IMR-90 (cell line): ENCODE measurements around the gene JAK1. TPM values are rescaled to one million over a fixed set of nuclear protein-coding genes. Genes with fewer than 3 reads are reported as not detected.

Experiments
- ATAC-seq: fragments of 200-7000 bp; cut with Tn5 transposase; 2 replicates; pipeline ENCODE4 v1.9.1; 2020; ENCODE audit warnings: low read depth, mild to moderate bottlenecking, moderate library complexity
- BruUV-seq: library from RNA; stranded (reverse); fragments of 400-500 nt; replicated peaks from 2 replicates; lab custom pipeline; 2021; lab: Mats Ljungman, UMichigan
- CTCF ChIA-PET: fragments of 300-600 bp; formaldehyde crosslinking; extraction: SDS; loops from one replicate; lab custom pipeline; 2021; ENCODE audit warnings: antibody characterized with exemption; lab: Yijun Ruan, JAX
- POLR2A ChIA-PET: fragments of 300-600 bp; sonication (Branson Sonifier 250); formaldehyde crosslinking; loops from one replicate; lab custom pipeline; 2022; ENCODE audit warnings: antibody characterized with exemption; ENCODE audit not compliant: unreplicated experiment; lab: Charles Lee
- DNase-seq: peaks from one replicate; pipeline ENCODE4 v3.0.0; 2013
- H2AFZ ChIP-seq: replicated peaks from 2 replicates; pipeline ENCODE3; 2013; ENCODE audit warnings: low read length, mild to moderate bottlenecking; ENCODE audit not compliant: poor library complexity
- H2AK5ac ChIP-seq: 2 replicates; pipeline ENCODE4 v1.6.1; 2013; ENCODE audit warnings: low read depth, low read length, inconsistent platforms
- H2AK9ac ChIP-seq: replicated peaks from 2 replicates; pipeline ENCODE3; 2013; ENCODE audit warnings: mild to moderate bottlenecking, low read depth, low read length, moderate library complexity; ENCODE audit not compliant: poor library complexity
- H2BK120ac ChIP-seq: 2 replicates; pipeline ENCODE4 v1.6.1; 2013; ENCODE audit warnings: low read depth, low read length, inconsistent platforms
- H2BK15ac ChIP-seq: 3 replicates; pipeline ENCODE4 v1.6.1; 2013; ENCODE audit warnings: low read depth, low read length, inconsistent platforms
- H2BK20ac ChIP-seq: 2 replicates; pipeline ENCODE4 v1.6.1; 2013; ENCODE audit warnings: low read depth, mild to moderate bottlenecking, inconsistent platforms, low read length, moderate library complexity
- H2BK5ac ChIP-seq: 2 replicates; pipeline ENCODE4 v1.6.1; 2013; ENCODE audit warnings: mild to moderate bottlenecking, low read depth, low read length, inconsistent platforms; ENCODE audit not compliant: poor library complexity, severe bottlenecking
- H3K14ac ChIP-seq: replicated peaks from 2 replicates; pipeline ENCODE4 v1.6.1; 2013; ENCODE audit warnings: low read depth, low read length, inconsistent platforms
- H3K18ac ChIP-seq: 2 replicates; pipeline ENCODE4 v1.6.1; 2013; ENCODE audit warnings: low read depth, low read length, control low read depth
- H3K23ac ChIP-seq: 2 replicates; pipeline ENCODE4 v1.6.1; 2013; ENCODE audit warnings: low read depth, low read length, inconsistent platforms
- H3K27ac ChIP-seq: 2 replicates; pipeline ENCODE4 v1.5.1; 2013; ENCODE audit warnings: mild to moderate bottlenecking, control low read depth, low read length; ENCODE audit not compliant: insufficient read depth
- H3K27me3 ChIP-seq: 2 replicates; pipeline ENCODE4 v1.6.1; 2013; ENCODE audit warnings: low read length; ENCODE audit not compliant: control insufficient read depth, insufficient read depth
- H3K36me3 ChIP-seq: 2 replicates; pipeline ENCODE4 v1.6.1; 2013; ENCODE audit warnings: low read length, mixed read lengths; ENCODE audit not compliant: control insufficient read depth, insufficient read depth
- H3K4ac ChIP-seq: 2 replicates; pipeline ENCODE4 v1.6.1; 2013; ENCODE audit warnings: low read depth, low read length, inconsistent platforms
- H3K4me1 ChIP-seq: 2 replicates; pipeline ENCODE4 v1.6.1; 2013; ENCODE audit warnings: low read length, mixed read lengths; ENCODE audit not compliant: control insufficient read depth, insufficient read depth
- H3K4me2 ChIP-seq: 2 replicates; pipeline ENCODE4 v1.6.1; 2013; ENCODE audit warnings: low read depth, mild to moderate bottlenecking, control low read depth, low read length, moderate library complexity
- H3K4me3 ChIP-seq: 2 replicates; pipeline ENCODE4 v1.5.1; 2013; ENCODE audit warnings: low read depth, mild to moderate bottlenecking, control low read depth, low read length, moderate library complexity; ENCODE audit not compliant: insufficient read depth
- H3K56ac ChIP-seq: 2 replicates; pipeline ENCODE4 v1.6.1; 2013; ENCODE audit warnings: low read length, inconsistent platforms; ENCODE audit not compliant: insufficient read depth; ENCODE audit errors: extremely low read depth
- H3K79me1 ChIP-seq, 2 experiments: 2 replicates each; pipeline ENCODE4 v1.6.1; 2013; ENCODE audit warnings: low read length in 2 of 2, inconsistent platforms in 1 of 2, low read depth in 1 of 2
- H3K9ac ChIP-seq: 2 replicates; pipeline ENCODE4 v1.6.1; 2013; ENCODE audit warnings: low read depth, low read length, control low read depth
- H3K9me1 ChIP-seq: 2 replicates; pipeline ENCODE4 v1.6.1; 2013; ENCODE audit warnings: low read length, inconsistent platforms; ENCODE audit not compliant: insufficient read depth
- H3K9me3 ChIP-seq: 2 replicates; pipeline ENCODE4 v1.6.1; 2013; ENCODE audit warnings: low read length; ENCODE audit not compliant: control insufficient read depth, insufficient read depth
- H4K20me1 ChIP-seq: 2 replicates; pipeline ENCODE4 v1.6.1; 2013; ENCODE audit warnings: low read length, inconsistent platforms; ENCODE audit not compliant: insufficient read depth
- H4K5ac ChIP-seq: 2 replicates; pipeline ENCODE4 v1.6.1; 2013; ENCODE audit warnings: mild to moderate bottlenecking, low read depth, low read length, control low read depth
- H4K8ac ChIP-seq, 2 experiments: 2 replicates each; pipeline ENCODE4 v1.6.1; 2013; ENCODE audit warnings: low read depth in 2 of 2, low read length in 2 of 2, control low read depth in 1 of 2, inconsistent platforms in 1 of 2
- H4K91ac ChIP-seq: 2 replicates; pipeline ENCODE4 v1.6.1; 2013; ENCODE audit warnings: low read depth, low read length, inconsistent platforms; ENCODE audit not compliant: insufficient read depth
- CEBPB ChIP-seq: IDR thresholded peaks from 2 replicates; pipeline ENCODE4 v1.6.1; 2012; ENCODE audit warnings: low read depth, low read length, improper control_type of control experiment
- FOS ChIP-seq: fragments of 150-350 bp; IDR thresholded peaks from 2 replicates; pipeline ENCODE4 v1.6.1; 2016; ENCODE audit warnings: low read depth, low read length
- MAFK ChIP-seq: IDR thresholded peaks from 2 replicates; pipeline ENCODE4 v1.6.1; 2012; ENCODE audit warnings: low read depth, low read length, improper control_type of control experiment
- MXI1 ChIP-seq: IDR thresholded peaks from 2 replicates; pipeline ENCODE4 v1.6.1; 2012; ENCODE audit warnings: low read depth, mild to moderate bottlenecking, low read length, moderate library complexity, borderline replicate concordance
- NFE2L2 ChIP-seq: fragments of 150-350 bp; IDR thresholded peaks from 2 replicates; pipeline ENCODE4 v1.6.1; 2016; ENCODE audit warnings: low read depth, mild to moderate bottlenecking, low read length
- POLR2A ChIP-seq: IDR thresholded peaks from 2 replicates; pipeline ENCODE4 v1.6.1; 2012; ENCODE audit warnings: mild to moderate bottlenecking, low read depth, low read length
- RAD21 ChIP-seq: IDR thresholded peaks from 2 replicates; pipeline ENCODE4 v1.6.1; 2012; ENCODE audit warnings: low read length, improper control_type of control experiment
- RCOR1 ChIP-seq: IDR thresholded peaks from 2 replicates; pipeline ENCODE4 v1.6.1; 2012; ENCODE audit warnings: mild to moderate bottlenecking, low read length, improper control_type of control experiment; ENCODE audit not compliant: insufficient replicate concordance
- RFX5 ChIP-seq: IDR thresholded peaks from 2 replicates; pipeline ENCODE4 v1.8.0; 2012; ENCODE audit warnings: low read depth, mild to moderate bottlenecking, low read length, moderate library complexity
- SMC3 ChIP-seq: fragments of 150-350 bp; IDR thresholded peaks from 2 replicates; pipeline ENCODE4 v1.6.1; 2016; ENCODE audit warnings: low read depth, mild to moderate bottlenecking, antibody characterized with exemption, low read length, moderate library complexity
- WGBS, 2 experiments: methylation state at CpG; one replicate each; pipeline versions ENCODE4 v1.1.5 to v1.1.7; 2013; ENCODE audit warnings: missing lambda C conversion rate in 2 of 2; ENCODE audit not compliant: insufficient read length in 1 of 2; ENCODE audit errors: extremely low coverage in 2 of 2; 5-methylcytosine and 5-hydroxymethylcytosine counted together
- dilution Hi-C: fragments of 300-500 bp; cut with HindIII; formaldehyde crosslinking; loops from one replicate; pipeline ENCODE4 v1.14.3; 2018; ENCODE audit warnings: low sequenced_read_pairs; ENCODE audit not compliant: unreplicated experiment
- in situ Hi-C: fragments of 300-500 bp; cut with MboI; formaldehyde crosslinking; loops from 3 replicates; pipeline ENCODE4 v1.14.3; 2019; ENCODE audit warnings: low sequenced_read_pairs, inconsistent platforms, mixed read lengths
- intact Hi-C: fragments of 100-400 bp; cut with micrococcal nuclease; formaldehyde crosslinking; loops from 2 replicates; pipeline ENCODE4 v1.10.0; 2022
- polyA plus RNA-seq, 3 experiments: library from polyadenylated mRNA; depleted of rRNA; stranded (reverse); fragments of >200 nt; gene quantifications; 2 replicates each; pipeline ENCODE4 v1.2.3, GENCODE V29; 2012; ENCODE audit warnings: low replicate concordance in 1 of 3
- total RNA-seq: library from RNA; depleted of rRNA; stranded (reverse); fragments of >200 nt; gene quantifications from 2 replicates; pipeline ENCODE4 v1.2.3, GENCODE V29; 2012
- TF ChIP-seq, protein P1 (sequence below): conservative IDR thresholded peaks from 2 replicates; pipeline ENCODE4 v1.5.1; 2012; ENCODE audit warnings: mild to moderate bottlenecking, low read depth, low read length, improper control_type of control experiment
- TF ChIP-seq, protein P2 (sequence below): fragments of 150-350 bp; IDR thresholded peaks from 2 replicates; pipeline ENCODE4 v1.6.1; 2017; ENCODE audit warnings: mild to moderate bottlenecking, antibody characterized with exemption, low read length, low read depth

Gene JAK1
- total and polyA plus RNA-seq, 2 of the 4 experiments (the other 2 are of a cell fraction) = 76.9 to 103 TPM

- CTCF ChIA-PET = no interaction called here
- no peaks in the 10 kb centered on the region for H3K4me1 ChIP-seq
- 62% methylated on average over 3 of the region's 10 CpGs; no CpG with 5 or more reads in 1 of the 2 experiments for WGBS, 2 experiments
- H4K91ac ChIP-seq = no peak overlapping the region
- peaks cover 54% of the 10 kb centered on the region for H3K36me3 ChIP-seq
- no peak overlapping the region for H3K27ac ChIP-seq
- H3K79me1 ChIP-seq = peaks cover 9 to 31% of the 10 kb centered on the region in 2 experiments
- dilution Hi-C loops = no loop called here
- no peak for ATAC-seq
- TF ChIP-seq, protein P1, sequence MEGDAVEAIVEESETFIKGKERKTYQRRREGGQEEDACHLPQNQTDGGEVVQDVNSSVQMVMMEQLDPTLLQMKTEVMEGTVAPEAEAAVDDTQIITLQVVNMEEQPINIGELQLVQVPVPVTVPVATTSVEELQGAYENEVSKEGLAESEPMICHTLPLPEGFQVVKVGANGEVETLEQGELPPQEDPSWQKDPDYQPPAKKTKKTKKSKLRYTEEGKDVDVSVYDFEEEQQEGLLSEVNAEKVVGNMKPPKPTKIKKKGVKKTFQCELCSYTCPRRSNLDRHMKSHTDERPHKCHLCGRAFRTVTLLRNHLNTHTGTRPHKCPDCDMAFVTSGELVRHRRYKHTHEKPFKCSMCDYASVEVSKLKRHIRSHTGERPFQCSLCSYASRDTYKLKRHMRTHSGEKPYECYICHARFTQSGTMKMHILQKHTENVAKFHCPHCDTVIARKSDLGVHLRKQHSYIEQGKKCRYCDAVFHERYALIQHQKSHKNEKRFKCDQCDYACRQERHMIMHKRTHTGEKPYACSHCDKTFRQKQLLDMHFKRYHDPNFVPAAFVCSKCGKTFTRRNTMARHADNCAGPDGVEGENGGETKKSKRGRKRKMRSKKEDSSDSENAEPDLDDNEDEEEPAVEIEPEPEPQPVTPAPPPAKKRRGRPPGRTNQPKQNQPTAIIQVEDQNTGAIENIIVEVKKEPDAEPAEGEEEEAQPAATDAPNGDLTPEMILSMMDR = no peak
- TF ChIP-seq FOS = no peak
- TF ChIP-seq NFE2L2 = no peak
- TF ChIP-seq, protein P2, sequence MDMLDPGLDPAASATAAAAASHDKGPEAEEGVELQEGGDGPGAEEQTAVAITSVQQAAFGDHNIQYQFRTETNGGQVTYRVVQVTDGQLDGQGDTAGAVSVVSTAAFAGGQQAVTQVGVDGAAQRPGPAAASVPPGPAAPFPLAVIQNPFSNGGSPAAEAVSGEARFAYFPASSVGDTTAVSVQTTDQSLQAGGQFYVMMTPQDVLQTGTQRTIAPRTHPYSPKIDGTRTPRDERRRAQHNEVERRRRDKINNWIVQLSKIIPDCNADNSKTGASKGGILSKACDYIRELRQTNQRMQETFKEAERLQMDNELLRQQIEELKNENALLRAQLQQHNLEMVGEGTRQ = no peak
- no peak for TF ChIP-seq POLR2A
- TF ChIP-seq RFX5 = no peak
- no peak for TF ChIP-seq SMC3
- no peak for TF ChIP-seq RCOR1
- TF ChIP-seq RAD21 = no peak
- no peak for TF ChIP-seq MAFK
- TF ChIP-seq CEBPB = no peak
- TF ChIP-seq MXI1 = no peak
- no peak overlapping the region for H2BK20ac ChIP-seq
- no peaks in the 10 kb centered on the region for H3K27me3 ChIP-seq
- no peak overlapping the region for H3K18ac ChIP-seq
- no peak overlapping the region for H4K8ac ChIP-seq
- H4K5ac ChIP-seq = no peak overlapping the region
- H3K4me2 ChIP-seq = no peak overlapping the region
- in situ Hi-C loops = no loop called here
- no TSS peak for BruUV-seq
- H3K14ac ChIP-seq = no peak overlapping the region
- no peak overlapping the region for H2BK15ac ChIP-seq
- POLR2A ChIA-PET = no interaction called here
- peaks cover 7% of the 10 kb centered on the region; the same call in 1 of the 2 replicates for H3K9me1 ChIP-seq
- H2AFZ ChIP-seq = no peak overlapping the region
- H3K4me3 ChIP-seq = no peak overlapping the region
- no peak overlapping the region for H2BK120ac ChIP-seq
- no peak overlapping the region for H2BK5ac ChIP-seq
- H3K9me3 ChIP-seq = no peaks in the 10 kb centered on the region
- H2AK5ac ChIP-seq = no peak overlapping the region
- H3K4ac ChIP-seq = no peak overlapping the region
- H3K9ac ChIP-seq = no peak overlapping the region
- H4K20me1 ChIP-seq = no peaks in the 10 kb centered on the region; the same call in none of the 2 replicates
- intact Hi-C loops = no loop called here
- H3K56ac ChIP-seq = no peak overlapping the region
- no peak overlapping the region for H2AK9ac ChIP-seq
- H3K23ac ChIP-seq = no peak overlapping the region; the same call in 1 of the 2 replicates
- peak; percentile 43 for DNase-seq
Measured at GRCh38 chr1:64866689-64867088, 99.7 kb downstream of the JAK1 start.
